Effector memory CD8-positive, alpha-beta T cell (primary cell): ENCODE data around the gene PRR16.

Experiments used
- ATAC-seq: fragments of 150-1000 bp; cut with Tn5 transposase; replicated peaks from 2 replicates; pipeline ENCODE4 v1.10.0; 2021; ENCODE audit warnings: mild to moderate bottlenecking, moderate library complexity
- DNase-seq, 3 experiments: peaks; one replicate each; pipeline ENCODE4 v3.0.0; 2021
- H3K27ac Mint-ChIP-seq, 2 donors: one replicate each; pipeline ENCODE4 v1.8.0; 2022; ENCODE audit warnings: mild to moderate bottlenecking in 2 of 2, mixed read lengths in 2 of 2, moderate library complexity in 2 of 2
- H3K27me3 Mint-ChIP-seq, 2 donors: one replicate each; pipeline ENCODE4 v1.8.0; 2022; ENCODE audit warnings: mixed read lengths in 2 of 2
- H3K36me3 Mint-ChIP-seq: one replicate; pipeline ENCODE4 v1.8.0; 2022; ENCODE audit warnings: mild to moderate bottlenecking, moderate library complexity, mixed read lengths; ENCODE audit not compliant: insufficient read depth
- H3K4me1 Mint-ChIP-seq, 2 donors: one replicate each; pipeline ENCODE4 v1.8.0; 2022; ENCODE audit warnings: low read depth in 2 of 2, mixed read lengths in 2 of 2
- H3K4me3 Mint-ChIP-seq, 2 donors: one replicate each; pipeline ENCODE4 v1.8.0; 2022; ENCODE audit warnings: mild to moderate bottlenecking in 2 of 2, mixed read lengths in 2 of 2, moderate library complexity in 2 of 2
- H3K9me3 Mint-ChIP-seq, 2 donors: one replicate each; pipeline ENCODE4 v1.8.0; 2022; ENCODE audit warnings: mixed read lengths in 2 of 2

PRR16 gene

GRCh38 chr5:120628156-120628555 lies 164.1 kb downstream of the PRR16 start:
- Mint-ChIP-seq H3K27ac (no peak overlapping the region), H3K4me1 (no peaks in the 10 kb centered on the region), H3K9me3 (peaks cover 4 to 7% of the 10 kb centered on the region in 2 donors), H3K4me3 (no peak overlapping the region), H3K36me3 (no peaks in the 10 kb centered on the region), H3K27me3 (no peaks in the 10 kb centered on the region)
- no peak for ATAC-seq
- no peak for DNase-seq

- no peaks in the 10 kb centered on the region for H3K36me3 Mint-ChIP-seq
- DNase-seq: no peak
- no peak for ATAC-seq
- H3K27ac Mint-ChIP-seq: no peak overlapping the region
- H3K9me3 Mint-ChIP-seq: peaks cover 3 to 12% of the 10 kb centered on the region in 2 donors
- H3K27me3 Mint-ChIP-seq: no peaks in the 10 kb centered on the region
- no peak overlapping the region for H3K4me3 Mint-ChIP-seq
- H3K4me1 Mint-ChIP-seq: no peaks in the 10 kb centered on the region
These were observed 166.4 kb downstream of the PRR16 start for GRCh38 chr5:120630550-120630949.

DNA sequence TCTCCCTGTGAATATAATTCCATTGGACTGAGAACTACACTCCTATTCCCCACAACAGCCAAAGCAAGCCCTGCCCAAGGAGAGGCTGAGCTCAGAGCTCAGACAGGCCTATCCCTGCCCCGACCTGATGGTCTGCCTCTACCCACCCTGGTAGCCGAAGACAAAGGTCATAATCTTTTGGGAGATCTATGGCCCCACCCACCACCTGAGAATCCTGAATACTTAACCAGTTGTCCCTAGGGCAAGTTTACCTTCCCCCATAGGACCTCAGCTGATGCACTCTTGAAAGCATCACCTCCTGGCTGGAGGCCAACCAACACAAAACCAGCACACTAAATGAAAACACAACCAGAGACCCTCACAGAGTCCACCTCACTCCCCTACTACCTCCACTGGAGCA lies 167.5 kb downstream of the PRR16 start:
- DNase-seq (no peak), ATAC-seq (no peak)
- Mint-ChIP-seq H3K9me3 (peaks cover 4 to 18% of the 10 kb centered on the region in 2 donors), H3K36me3 (no peaks in the 10 kb centered on the region), H3K4me1 (no peaks in the 10 kb centered on the region), H3K27ac (no peak overlapping the region), H3K4me3 (no peak overlapping the region), H3K27me3 (no peaks in the 10 kb centered on the region)

- Mint-ChIP-seq H3K4me3 (no peak overlapping the region), H3K9me3 (peaks cover 4 to 19% of the 10 kb centered on the region in 2 donors), H3K4me1 (no peaks in the 10 kb centered on the region), H3K27ac (no peak overlapping the region), H3K27me3 (no peaks in the 10 kb centered on the region), H3K36me3 (no peaks in the 10 kb centered on the region)
- ATAC-seq: no peak
- no peak for DNase-seq
These were observed 168.3 kb downstream of the PRR16 start for GRCh38 chr5:120632430-120632829.

DNA sequence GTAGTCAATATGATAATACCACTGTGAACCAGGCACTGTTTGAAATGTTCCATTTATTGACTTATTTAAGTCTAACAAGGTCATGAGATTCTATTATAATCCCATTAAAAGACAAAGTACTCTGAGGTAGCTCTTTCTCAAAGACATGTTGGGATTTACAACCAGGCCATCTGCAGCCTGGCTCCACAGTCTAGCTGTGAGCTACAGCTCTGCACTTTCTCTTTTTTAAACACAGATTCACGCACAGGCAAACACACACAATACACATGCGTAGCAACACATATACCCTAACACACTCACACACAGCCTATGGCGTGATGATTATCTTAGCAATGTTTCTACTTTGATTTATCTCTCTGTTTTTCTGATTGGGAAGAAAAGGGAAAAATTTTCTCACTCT lies 174.3 kb downstream of the PRR16 start:
- Mint-ChIP-seq H3K4me1 (no peaks in the 10 kb centered on the region), H3K4me3 (no peak overlapping the region), H3K27ac (no peak overlapping the region), H3K36me3 (no peaks in the 10 kb centered on the region), H3K27me3 (no peaks in the 10 kb centered on the region), H3K9me3 (peaks cover 4 to 19% of the 10 kb centered on the region in 2 donors)
- ATAC-seq: no peak
- DNase-seq: no peak

DNA sequence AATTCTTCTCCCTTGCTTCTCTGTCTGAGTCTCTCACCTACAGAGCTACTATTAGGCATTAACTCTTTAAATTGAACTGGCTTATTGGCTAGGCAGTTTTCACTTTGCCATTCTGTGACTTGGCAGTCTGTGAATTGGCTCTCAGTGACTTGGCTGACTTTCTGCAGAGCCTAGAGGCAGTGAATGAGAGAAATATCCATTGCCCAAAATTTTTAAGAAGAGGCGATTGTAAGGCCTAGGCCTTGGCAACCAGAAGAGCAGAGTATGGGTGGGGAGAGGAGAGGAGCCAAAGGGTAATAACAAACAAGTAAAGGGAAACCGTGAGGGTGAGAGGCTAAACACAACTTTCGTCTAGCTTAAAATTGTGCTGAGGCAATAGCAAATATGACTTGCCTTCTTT lies 176.7 kb downstream of the PRR16 start:
- H3K36me3 Mint-ChIP-seq: no peaks in the 10 kb centered on the region
- no peak overlapping the region for H3K27ac Mint-ChIP-seq
- DNase-seq: no peak
- peaks cover 0 to 7% of the 10 kb centered on the region in 2 donors for H3K9me3 Mint-ChIP-seq
- no peak overlapping the region for H3K4me3 Mint-ChIP-seq
- H3K4me1 Mint-ChIP-seq: no peaks in the 10 kb centered on the region
- no peaks in the 10 kb centered on the region for H3K27me3 Mint-ChIP-seq
- ATAC-seq: no peak

DNA sequence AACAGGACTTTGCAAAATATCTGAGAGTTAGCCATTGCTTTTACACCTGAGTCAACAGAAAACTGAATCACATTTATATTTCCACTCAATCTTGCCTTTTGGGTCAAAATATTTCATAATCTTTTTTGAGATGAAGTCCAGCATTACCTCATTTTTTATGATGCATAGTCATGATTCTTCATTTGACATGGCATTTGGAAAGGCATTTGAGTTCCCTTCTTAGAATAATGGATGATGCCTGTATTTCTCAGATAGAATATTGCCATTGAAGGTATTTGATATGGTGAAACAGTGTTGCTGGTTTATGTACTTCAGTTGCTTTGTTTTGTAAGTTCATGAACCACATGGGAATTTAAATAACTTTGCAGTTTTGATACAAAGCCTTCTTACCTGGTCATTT lies 180.4 kb downstream of the PRR16 start:
- no peaks in the 10 kb centered on the region for H3K9me3 Mint-ChIP-seq
- H3K4me1 Mint-ChIP-seq: no peaks in the 10 kb centered on the region
- no peak overlapping the region for H3K4me3 Mint-ChIP-seq
- DNase-seq (no peak), ATAC-seq (no peak)
- H3K36me3 Mint-ChIP-seq: no peaks in the 10 kb centered on the region
- H3K27ac Mint-ChIP-seq: no peak overlapping the region
- no peaks in the 10 kb centered on the region for H3K27me3 Mint-ChIP-seq

DNA sequence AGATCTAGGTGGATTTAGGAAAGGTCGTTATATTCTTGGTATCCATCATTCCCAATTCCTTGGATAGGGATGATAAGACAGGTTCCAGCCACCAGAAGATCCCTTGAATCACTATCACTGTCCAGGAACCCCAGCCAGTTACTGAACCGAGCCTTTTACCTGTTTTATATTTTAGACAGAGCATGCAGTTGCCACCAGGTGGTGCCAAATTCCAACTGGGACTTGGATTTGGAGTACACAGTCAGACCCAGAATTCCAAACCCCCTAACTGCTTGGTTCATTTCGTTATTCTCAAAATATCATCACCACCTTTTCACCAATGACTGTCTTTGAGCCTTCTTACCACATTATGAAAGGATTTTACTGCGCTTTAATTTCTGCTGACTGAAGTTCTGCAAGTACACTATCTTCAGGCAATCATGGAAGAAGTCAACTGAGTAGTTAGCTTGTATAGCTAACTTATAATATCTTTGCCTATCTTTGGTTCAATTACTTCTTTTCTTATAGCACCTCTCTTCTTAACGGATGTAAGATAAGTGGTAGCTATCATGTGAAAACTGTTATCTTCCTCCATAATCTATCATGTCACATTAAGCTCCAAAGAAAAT lies 191.8 kb downstream of the PRR16 start:
- Mint-ChIP-seq H3K27me3 (no peaks in the 10 kb centered on the region), H3K4me3 (no peak overlapping the region), H3K36me3 (no peaks in the 10 kb centered on the region), H3K4me1 (no peaks in the 10 kb centered on the region), H3K9me3 (peaks cover 1 to 8% of the 10 kb centered on the region in 2 donors), H3K27ac (no peak overlapping the region)
- no peak for ATAC-seq
- DNase-seq: no peak

DNA sequence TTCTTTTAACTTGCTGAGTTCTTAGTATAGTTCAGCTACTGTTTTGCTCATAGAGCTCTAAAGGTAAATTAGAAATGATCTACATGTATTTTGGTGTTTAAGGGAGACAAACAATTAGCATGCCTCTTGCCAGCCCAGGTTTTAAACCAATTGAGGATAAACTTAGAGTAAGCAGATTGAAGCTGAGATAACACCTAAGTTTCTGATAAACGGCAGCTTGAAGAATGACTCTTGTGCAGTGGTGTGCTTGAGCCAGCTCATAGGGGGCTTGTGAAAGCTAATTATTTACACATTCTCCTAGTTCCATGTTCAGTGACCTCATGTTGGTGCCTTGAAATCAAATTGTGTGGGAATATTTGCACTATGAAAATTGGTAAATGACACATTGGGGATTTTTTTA lies 193.0 kb downstream of the PRR16 start:
- no peaks in the 10 kb centered on the region for H3K27me3 Mint-ChIP-seq
- H3K36me3 Mint-ChIP-seq: no peaks in the 10 kb centered on the region
- peaks cover 1 to 5% of the 10 kb centered on the region in 2 donors for H3K9me3 Mint-ChIP-seq
- no peak overlapping the region for H3K27ac Mint-ChIP-seq
- no peak for ATAC-seq
- no peak for DNase-seq
- no peak overlapping the region for H3K4me3 Mint-ChIP-seq
- no peaks in the 10 kb centered on the region for H3K4me1 Mint-ChIP-seq

DNA sequence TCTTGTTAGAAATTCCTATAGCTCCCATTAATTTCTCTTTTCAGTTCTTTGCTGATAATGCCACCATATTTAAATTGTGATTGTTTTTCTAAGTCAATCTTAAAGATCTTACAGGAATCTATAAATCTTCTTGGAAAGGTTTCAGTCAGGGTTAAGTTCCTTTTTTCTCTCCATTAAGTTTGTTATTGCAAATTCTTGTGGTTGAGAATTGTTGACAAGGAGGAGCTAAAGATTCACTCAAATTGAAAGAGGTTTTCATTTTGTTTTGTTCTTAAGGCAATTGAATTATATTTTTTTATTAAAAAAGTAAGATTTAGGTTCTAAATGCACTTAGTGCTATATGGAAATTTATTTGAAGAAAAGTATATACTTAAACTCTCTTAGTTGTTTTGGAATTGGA lies 213.4 kb downstream of the PRR16 start:
- H3K4me3 Mint-ChIP-seq: no peak overlapping the region
- DNase-seq: no peak
- ATAC-seq: no peak

DNA sequence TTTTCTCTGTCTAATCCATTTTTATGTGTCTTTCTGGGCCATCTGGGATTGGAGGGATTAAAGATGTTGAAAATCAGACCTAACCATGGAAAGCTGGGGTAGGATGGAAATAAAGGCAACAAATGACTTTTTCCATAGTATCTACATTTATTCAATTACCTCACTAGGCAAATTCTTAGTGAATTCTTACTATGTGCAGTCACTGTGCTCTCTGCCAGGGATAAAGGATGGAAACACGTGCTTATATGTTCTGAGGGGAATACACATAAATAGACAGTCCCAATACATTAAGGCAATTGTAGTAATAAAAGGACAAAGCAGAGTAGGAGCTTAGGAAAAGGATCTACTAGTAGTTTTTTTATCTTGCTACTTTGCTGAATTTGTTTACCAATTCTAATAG lies 214.2 kb downstream of the PRR16 start:
- no peak for DNase-seq
- ATAC-seq: no peak
- peaks cover 9 to 14% of the 10 kb centered on the region in 2 donors for H3K9me3 Mint-ChIP-seq
- H3K4me3 Mint-ChIP-seq: no peak overlapping the region
- H3K36me3 Mint-ChIP-seq: no peaks in the 10 kb centered on the region
- no peaks in the 10 kb centered on the region for H3K27me3 Mint-ChIP-seq
- no peaks in the 10 kb centered on the region for H3K4me1 Mint-ChIP-seq
- no peak overlapping the region for H3K27ac Mint-ChIP-seq

More for the DNA sequence above, 213.4 kb downstream of the PRR16 start:
- H3K27ac Mint-ChIP-seq: no peak overlapping the region
- no peaks in the 10 kb centered on the region for H3K27me3 Mint-ChIP-seq
- H3K36me3 Mint-ChIP-seq: no peaks in the 10 kb centered on the region
- H3K9me3 Mint-ChIP-seq: peaks cover 6 to 8% of the 10 kb centered on the region in 2 donors
- no peaks in the 10 kb centered on the region for H3K4me1 Mint-ChIP-seq

DNA sequence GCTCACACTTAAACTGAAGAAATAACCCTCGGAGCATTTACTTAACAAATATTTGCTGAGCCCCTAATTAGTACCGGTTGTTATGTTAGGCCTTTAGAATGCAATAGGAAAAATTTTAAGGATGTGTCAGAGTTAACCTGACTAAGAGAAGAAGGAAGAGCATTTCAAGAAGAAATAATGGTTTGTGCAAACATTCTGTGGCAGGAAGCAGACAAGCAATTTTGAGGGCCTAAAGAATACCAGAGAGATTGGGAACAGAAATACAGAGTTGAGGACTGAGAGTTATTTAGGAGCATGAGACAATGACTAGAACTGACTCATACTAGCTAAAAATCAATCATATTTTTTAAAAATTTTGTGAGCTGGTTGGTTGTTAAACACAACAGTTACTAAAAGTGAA lies 218.8 kb downstream of the PRR16 start:
- ATAC-seq: no peak
- peaks cover 20% of the 10 kb centered on the region in 2 donors for H3K9me3 Mint-ChIP-seq

GRCh38 chr5:120683580-120683979 lies 219.5 kb downstream of the PRR16 start:
- no peak for ATAC-seq
- no peak overlapping the region for H3K27ac Mint-ChIP-seq
- no peaks in the 10 kb centered on the region for H3K36me3 Mint-ChIP-seq
- H3K9me3 Mint-ChIP-seq: peaks cover 20% of the 10 kb centered on the region in 2 donors
- no peaks in the 10 kb centered on the region for H3K27me3 Mint-ChIP-seq
- H3K4me3 Mint-ChIP-seq: no peak overlapping the region
- no peak for DNase-seq
- H3K4me1 Mint-ChIP-seq: no peaks in the 10 kb centered on the region

More for the DNA sequence above, 218.8 kb downstream of the PRR16 start:
- no peaks in the 10 kb centered on the region for H3K36me3 Mint-ChIP-seq
- no peak overlapping the region for H3K4me3 Mint-ChIP-seq
- no peak for DNase-seq
- no peaks in the 10 kb centered on the region for H3K4me1 Mint-ChIP-seq
- no peaks in the 10 kb centered on the region for H3K27me3 Mint-ChIP-seq
- H3K27ac Mint-ChIP-seq: no peak overlapping the region

- no peaks in the 10 kb centered on the region for H3K36me3 Mint-ChIP-seq
- H3K27me3 Mint-ChIP-seq: no peaks in the 10 kb centered on the region
- no peak for ATAC-seq
- peaks cover 17 to 20% of the 10 kb centered on the region in 2 donors for H3K9me3 Mint-ChIP-seq
- DNase-seq: no peak
- no peaks in the 10 kb centered on the region for H3K4me1 Mint-ChIP-seq
- no peak overlapping the region for H3K27ac Mint-ChIP-seq
- H3K4me3 Mint-ChIP-seq: no peak overlapping the region
These were observed 220.1 kb downstream of the PRR16 start for GRCh38 chr5:120684213-120684612.
